B cell (primary cell): ENCODE data around the gene TLE5. TPM values are rescaled to one million over a fixed set of nuclear protein-coding genes. Genes with fewer than 3 reads are reported as not detected.

Experiments
- ATAC-seq: fragments of 200-7000 bp; cut with Tn5 transposase; one replicate; pipeline ENCODE4 v1.10.0; 2021; ENCODE audit warnings: low read depth, mild to moderate bottlenecking, moderate number of reproducible peaks, moderate library complexity
- CTCF ChIA-PET: fragments of 350-600 bp; sonication (Branson Sonifier 250); formaldehyde crosslinking; loops from one replicate; lab custom pipeline; 2021; ENCODE audit warnings: antibody characterized with exemption, inconsistent platforms; lab: Charles Lee
- POLR2A ChIA-PET: fragments of 350-600 bp; sonication (Branson Sonifier 250); formaldehyde crosslinking; loops from one replicate; lab custom pipeline; 2021; ENCODE audit warnings: antibody characterized with exemption; lab: Charles Lee
- DNase-seq: peaks from one replicate; pipeline ENCODE4 v3.0.0; 2013
- H2AFZ ChIP-seq: 2 replicates; pipeline ENCODE4 v1.6.1; 2012; ENCODE audit warnings: mild to moderate bottlenecking, low read depth, low read length; ENCODE audit not compliant: insufficient read depth, poor library complexity, severe bottlenecking
- H3K27ac ChIP-seq, 2 donors: 1 replicate in 1 of 2; 2 replicates in 1 of 2; pipeline ENCODE4 v1.5.1; 2012 to 2013; ENCODE audit warnings: low read length in 2 of 2, mild to moderate bottlenecking in 2 of 2, moderate library complexity in 1 of 2
- H3K27me3 ChIP-seq, 4 experiments: fragments of 200-600 bp in 1 of 4; sonication (generic) in 1 of 4; replicated peaks in 1 of 4; 1 replicate in 2 of 4; 2 replicates in 2 of 4; pipeline versions ENCODE4 v1.6.1 to v1.7.0; 2013 to 2016; ENCODE audit warnings: low read length in 3 of 4, mild to moderate bottlenecking in 2 of 4, mixed read lengths in 1 of 4, moderate library complexity in 1 of 4; ENCODE audit not compliant: insufficient read depth in 4 of 4, control insufficient read depth in 3 of 4; ENCODE audit errors: control extremely low read depth in 1 of 4
- H3K36me3 ChIP-seq, 2 experiments: replicated peaks in 1 of 2; 1 replicate in 1 of 2; 2 replicates in 1 of 2; pipeline versions ENCODE4 v1.6.1 to v1.7.1; 2013; ENCODE audit warnings: low read length in 1 of 2; ENCODE audit not compliant: insufficient read depth in 2 of 2, control insufficient read depth in 1 of 2; ENCODE audit errors: control extremely low read depth in 1 of 2, extremely low read depth in 1 of 2
- H3K4me1 ChIP-seq, 2 donors: fragments of 200-600 bp in 1 of 2; sonication (generic) in 1 of 2; 1 replicate in 1 of 2; 2 replicates in 1 of 2; pipeline versions ENCODE4 v1.5.1 to v1.6.1; 2013 to 2017; ENCODE audit warnings: low read length in 2 of 2; ENCODE audit not compliant: control insufficient read depth in 2 of 2, insufficient read depth in 2 of 2
- H3K4me2 ChIP-seq: replicated peaks from 2 replicates; pipeline ENCODE3; 2012; ENCODE audit warnings: mild to moderate bottlenecking, low read depth, low read length; ENCODE audit not compliant: poor library complexity, severe bottlenecking
- H3K4me3 ChIP-seq, 5 experiments: fragments of 200-600 bp in 1 of 5; sonication (generic) in 1 of 5; 1 replicate in 3 of 5; 2 replicates in 2 of 5; pipeline versions ENCODE4 v1.5.1 to v1.7.0; 2011 to 2016; ENCODE audit warnings: low read length in 4 of 5, mild to moderate bottlenecking in 4 of 5, low read depth in 2 of 5, control low read depth in 1 of 5, moderate library complexity in 1 of 5; ENCODE audit not compliant: insufficient read depth in 1 of 5; ENCODE audit errors: control extremely low read depth in 1 of 5, extremely low read depth in 1 of 5
- H3K79me2 ChIP-seq: fragments of 200-600 bp; sonication (generic); one replicate; pipeline ENCODE4 v1.6.0; 2016; ENCODE audit warnings: low read length; ENCODE audit not compliant: control insufficient read depth, insufficient read depth
- H3K9ac ChIP-seq: fragments of 200-600 bp; sonication (generic); 2 replicates; pipeline ENCODE4 v1.6.1; 2017; ENCODE audit warnings: mild to moderate bottlenecking, low read length, moderate library complexity
- H3K9me3 ChIP-seq, 3 donors: one replicate each; pipeline versions ENCODE4 v1.6.1 to v1.7.1; 2013; ENCODE audit warnings: low read length in 2 of 3; ENCODE audit not compliant: control insufficient read depth in 2 of 3, insufficient read depth in 1 of 3; ENCODE audit errors: control extremely low read depth in 1 of 3
- H4K20me1 ChIP-seq: 2 replicates; pipeline ENCODE4 v1.6.0; 2012; ENCODE audit warnings: mild to moderate bottlenecking, low read length; ENCODE audit not compliant: insufficient read depth, control insufficient read depth, poor library complexity, severe bottlenecking
- H3K27ac Mint-ChIP-seq: one replicate; pipeline ENCODE4 v1.8.0; 2021; ENCODE audit warnings: mixed read lengths
- H3K27me3 Mint-ChIP-seq: one replicate; pipeline ENCODE4 v1.8.0; 2021; ENCODE audit warnings: mixed read lengths
- H3K4me1 Mint-ChIP-seq: one replicate; pipeline ENCODE4 v1.8.0; 2021; ENCODE audit warnings: mixed read lengths
- H3K4me3 Mint-ChIP-seq: one replicate; pipeline ENCODE4 v1.8.0; 2021; ENCODE audit warnings: mixed read lengths
- H3K9me3 Mint-ChIP-seq: one replicate; pipeline ENCODE4 v1.8.0; 2022; ENCODE audit warnings: mixed read lengths; ENCODE audit not compliant: insufficient read depth
- CTCF ChIP-seq: fragments of 200-600 bp; IDR thresholded peaks from one replicate; pipeline ENCODE4 v1.8.0; 2022; ENCODE audit warnings: antibody characterized with exemption, mild to moderate bottlenecking
- EZH2 ChIP-seq: IDR thresholded peaks from 2 replicates; pipeline ENCODE4 v1.6.1; 2012; ENCODE audit warnings: borderline replicate concordance, low read depth, mild to moderate bottlenecking, moderate library complexity, low read length; ENCODE audit not compliant: insufficient read depth, poor library complexity, severe bottlenecking
- WGBS: methylation state at CpG from one replicate; pipeline ENCODE4 v1.1.5; 2013; ENCODE audit warnings: missing lambda C conversion rate; ENCODE audit not compliant: insufficient coverage; 5-methylcytosine and 5-hydroxymethylcytosine counted together
- intact Hi-C: fragments of 100-400 bp; cut with micrococcal nuclease; formaldehyde crosslinking; loops from one replicate; pipeline ENCODE4 v1.10.0; 2022
- polyA plus RNA-seq: library from polyadenylated mRNA; depleted of rRNA; stranded (reverse); fragments of >200 nt; gene quantifications from 2 replicates; pipeline ENCODE4 v1.2.3, GENCODE V29; 2012
- total RNA-seq, 2 donors: library from RNA; stranded (reverse); fragments of 120-200 nt in 1 of 2; gene quantifications; 1 replicate in 1 of 2; 2 replicates in 1 of 2; pipeline versions ENCODE4 v1.2.3 to v1.2.4, GENCODE V29; 2013 to 2022

Gene TLE5
- total and polyA plus RNA-seq, 2 donors (not counting 1 experiment from before 2014, with no cell fraction given) = 697 to 1,132 TPM

GRCh38 chr19:3083964-3084363 lies 21.7 kb upstream of the TLE5 start:
- TF ChIP-seq CTCF (no peak), EZH2 (no peak)
- 91% methylated on average over 3 of the region's 7 CpGs for WGBS
- POLR2A ChIA-PET = no interaction called here

GRCh38 chr19:3082331-3082730 lies 20.0 kb upstream of the TLE5 start:
- POLR2A ChIA-PET = interaction anchor here (0.6 kb wide), 1 partner anchor 57 kb away, joined by 3 read pairs; no protein-coding TSS in a partner anchor
- ATAC-seq (no peak), DNase-seq (no peak)
- H3K4me3 Mint-ChIP-seq = no peak overlapping the region
- H3K27ac ChIP-seq = no peak overlapping the region
- H3K36me3 ChIP-seq = no peaks in the 10 kb centered on the region
- TF ChIP-seq CTCF = no peak
- no peak for TF ChIP-seq EZH2
- intact Hi-C loops = no loop called here
- no peak overlapping the region for H3K9ac ChIP-seq
- no peaks in the 10 kb centered on the region for H3K4me1 ChIP-seq
- no peaks in the 10 kb centered on the region for H3K79me2 ChIP-seq
- CTCF ChIA-PET = interaction anchor here (1.3 kb wide), 1 partner anchor 26 kb away, joined by 6 read pairs; no protein-coding TSS in a partner anchor
- H3K4me1 Mint-ChIP-seq = no peaks in the 10 kb centered on the region
- WGBS = 95% methylated on average over 7 of the region's 10 CpGs
- no peak overlapping the region for H3K4me2 ChIP-seq
- H3K27ac Mint-ChIP-seq = no peak overlapping the region
- H2AFZ ChIP-seq = no peak overlapping the region
- H3K27me3 Mint-ChIP-seq = no peaks in the 10 kb centered on the region
- H3K9me3 ChIP-seq = no peaks in the 10 kb centered on the region
- no peaks in the 10 kb centered on the region for H4K20me1 ChIP-seq
- no peak overlapping the region for H3K4me3 ChIP-seq
- no peaks in the 10 kb centered on the region for H3K9me3 Mint-ChIP-seq
- H3K27me3 ChIP-seq = no peaks in the 10 kb centered on the region

More at GRCh38 chr19:3083964-3084363, 21.7 kb upstream of the TLE5 start:
- H3K27ac Mint-ChIP-seq = no peak overlapping the region
- Histone ChIP-seq H4K20me1 (no peaks in the 10 kb centered on the region), H3K27ac (no peak overlapping the region), H2AFZ (no peak overlapping the region), H3K27me3 (peaks cover 0 to 1% (median 0%) of the 10 kb centered on the region in 4 experiments), H3K9ac (no peak overlapping the region), H3K36me3 (no peaks in the 10 kb centered on the region), H3K4me2 (no peak overlapping the region), H3K4me3 (no peak overlapping the region), H3K79me2 (no peaks in the 10 kb centered on the region), H3K9me3 (no peaks in the 10 kb centered on the region), H3K4me1 (no peaks in the 10 kb centered on the region)
- intact Hi-C loops = no loop called here
- CTCF ChIA-PET = no interaction called here
- DNase-seq = no peak
- H3K4me3 Mint-ChIP-seq = no peak overlapping the region
- H3K9me3 Mint-ChIP-seq = no peaks in the 10 kb centered on the region
- ATAC-seq = no peak
- no peaks in the 10 kb centered on the region for H3K27me3 Mint-ChIP-seq
- H3K4me1 Mint-ChIP-seq = no peaks in the 10 kb centered on the region
